GM19099 (cell line): Measurements from ENCODE around the gene MYO15A.

Experiments
- POLR2A ChIP-seq: IDR thresholded peaks from 3 replicates; pipeline ENCODE4 v1.6.1; 2011; ENCODE audit warnings: low read depth; ENCODE audit not compliant: insufficient read length; ENCODE audit errors: extremely low read depth

Gene MYO15A

GRCh38 chr17:18156171-18156975, 47.8 kb downstream of the MYO15A start:
- no peak for TF ChIP-seq POLR2A

- TF ChIP-seq POLR2A = no peak
Measured at GRCh38 chr17:18156976-18157280, 48.4 kb downstream of the MYO15A start.

DNA sequence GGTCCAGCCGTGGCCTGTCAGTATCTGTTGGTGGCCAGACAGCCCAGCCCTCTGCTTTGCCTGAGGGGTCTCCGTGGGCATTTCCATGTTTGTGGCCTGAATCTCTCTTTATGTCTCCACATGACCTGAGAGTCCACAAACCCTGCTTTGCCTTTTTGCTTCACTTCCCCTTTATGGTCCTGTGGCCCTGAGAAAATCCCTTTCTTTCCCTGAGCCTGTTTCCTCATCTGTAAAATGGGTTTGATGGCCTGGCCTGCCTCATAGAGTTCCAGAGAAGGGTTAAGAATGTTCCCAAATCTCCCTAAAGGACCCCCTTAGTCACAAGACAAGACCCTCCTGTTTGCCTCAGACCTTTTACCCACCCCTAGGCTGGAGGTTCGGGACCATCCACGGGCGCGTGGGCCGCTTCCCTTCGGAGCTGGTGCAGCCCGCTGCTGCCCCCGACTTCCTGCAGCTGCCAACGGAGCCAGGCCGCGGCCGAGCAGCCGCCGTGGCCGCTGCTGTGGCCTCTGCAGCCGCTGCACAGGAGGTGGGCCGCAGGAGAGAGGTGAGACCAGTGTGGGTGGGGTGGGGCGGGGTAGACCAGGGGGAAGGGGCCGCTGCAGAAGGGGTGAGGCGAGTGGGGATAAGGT, 48.9 kb downstream of the MYO15A start:
- no peak for TF ChIP-seq POLR2A

GRCh38 chr17:18158022-18158600, 49.6 kb downstream of the MYO15A start:
- peak; percentile 52 for TF ChIP-seq POLR2A

- TF ChIP-seq POLR2A = no peak
Measured at GRCh38 chr17:18159551-18160120, 51.1 kb downstream of the MYO15A start.

DNA sequence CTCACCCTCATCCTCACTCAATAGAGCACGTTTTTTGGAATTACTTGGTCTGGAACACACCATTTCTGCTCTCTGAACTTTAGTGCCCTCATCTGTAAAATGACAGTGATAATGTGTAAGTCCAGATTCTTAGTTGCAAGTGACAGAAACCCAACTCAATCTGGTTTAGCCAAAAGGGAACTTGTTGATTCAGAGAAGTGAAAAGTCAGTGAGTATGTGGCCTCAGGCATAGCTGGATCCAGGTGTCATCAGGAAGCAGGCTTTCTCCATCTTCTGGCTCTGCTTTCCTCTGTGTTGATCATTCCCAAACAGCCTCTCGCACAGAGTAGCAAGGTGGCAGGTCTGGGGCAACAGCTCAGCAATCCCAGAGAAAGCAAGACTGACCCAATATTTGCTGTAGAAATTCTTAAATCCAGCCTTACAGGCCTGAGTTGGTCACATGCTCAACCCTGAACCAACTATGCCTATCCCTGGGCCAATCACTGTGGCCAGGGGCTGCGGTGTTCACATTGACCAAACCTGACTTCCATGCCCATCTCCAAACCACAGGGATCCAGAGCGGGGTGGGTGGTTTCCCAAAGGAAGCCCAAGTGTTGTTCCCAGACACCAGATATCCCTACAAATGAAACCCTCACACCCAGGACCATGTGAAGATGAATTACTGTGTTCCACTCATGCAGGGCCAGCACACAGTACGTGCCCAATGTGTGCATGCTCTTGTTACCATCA, 51.7 kb downstream of the MYO15A start:
- no peak for TF ChIP-seq POLR2A

- TF ChIP-seq POLR2A = no peak
Measured at GRCh38 chr17:18161207-18162145, 52.9 kb downstream of the MYO15A start.

- no peak for TF ChIP-seq POLR2A
Measured at GRCh38 chr17:18163547-18163946, 55.0 kb downstream of the MYO15A start.

- no peak for TF ChIP-seq POLR2A
Measured at GRCh38 chr17:18166894-18167293, 58.3 kb downstream of the MYO15A start.

DNA sequence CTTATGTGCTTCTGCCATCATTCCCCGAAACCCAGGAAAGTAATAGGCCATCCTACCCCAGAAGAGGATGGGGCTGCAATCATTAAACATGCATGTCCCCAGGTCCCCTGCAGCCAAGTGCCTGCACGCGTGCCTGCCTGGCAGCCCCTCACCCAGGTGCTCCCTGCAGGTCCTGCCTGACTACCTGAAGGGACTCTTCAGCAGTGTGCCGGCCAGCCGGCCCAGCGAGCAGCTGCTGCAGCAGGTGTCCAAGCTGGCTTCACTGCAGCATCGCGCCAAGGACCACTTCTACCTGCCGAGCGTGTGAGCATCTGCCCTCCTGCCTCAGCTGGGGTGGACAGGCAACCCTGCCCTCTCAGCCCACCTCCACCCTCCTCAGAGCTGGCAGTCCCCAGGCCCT, 58.9 kb downstream of the MYO15A start:
- no peak for TF ChIP-seq POLR2A

DNA sequence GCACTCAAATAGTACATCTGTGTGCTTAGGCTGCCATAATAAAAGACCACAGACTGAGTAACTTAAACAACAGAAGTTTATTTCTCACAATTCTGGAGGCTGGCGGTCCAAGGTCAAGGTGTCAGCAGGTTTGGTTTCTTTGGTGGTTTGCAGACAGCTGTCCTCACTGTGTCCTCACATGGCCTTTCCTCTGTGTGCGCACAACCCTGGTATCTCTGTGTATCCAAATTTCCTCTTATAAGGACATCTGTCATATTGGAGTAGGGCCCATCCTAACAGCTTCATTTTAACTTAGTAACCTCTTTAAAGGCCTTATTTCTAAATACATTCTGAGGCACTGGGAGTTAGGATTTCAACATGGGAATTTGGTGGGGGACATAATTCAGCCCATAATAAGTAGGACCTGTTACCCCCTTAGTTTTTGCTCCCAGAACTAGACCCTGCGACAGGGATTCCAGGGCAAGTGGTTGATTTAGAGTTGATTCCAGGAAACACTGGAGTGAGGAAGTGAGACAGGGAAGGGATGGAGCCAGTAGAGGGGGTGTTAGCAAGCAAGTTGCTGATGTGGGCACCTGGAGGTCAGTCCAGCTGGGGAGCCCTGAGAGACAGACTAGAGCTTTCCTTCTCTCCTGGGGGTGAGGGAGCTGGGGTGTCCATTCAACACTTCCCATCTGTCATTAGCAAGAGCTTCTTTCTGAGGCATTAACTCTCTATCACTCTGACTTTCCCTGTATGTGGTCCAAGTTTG, 64.1 kb downstream of the MYO15A start:
- no peak for TF ChIP-seq POLR2A

DNA sequence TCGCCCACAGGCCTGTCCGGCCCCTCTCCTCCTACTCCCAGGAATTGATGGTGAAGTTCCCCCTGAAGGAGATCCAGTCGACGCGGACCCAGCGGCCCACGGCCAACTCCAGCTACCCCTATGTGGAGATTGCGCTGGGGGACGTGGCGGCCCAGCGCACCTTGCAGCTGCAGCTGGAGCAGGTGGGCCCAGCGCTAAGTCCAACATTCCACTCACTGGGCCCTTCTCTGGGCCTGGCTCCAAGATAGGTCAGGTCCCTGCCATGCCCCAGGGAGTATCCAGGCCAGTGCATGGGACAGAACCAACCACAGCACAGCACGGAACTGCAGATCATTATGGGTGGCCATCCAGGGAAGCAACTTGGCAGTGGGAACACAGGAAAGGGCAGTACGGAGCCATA, 65.2 kb downstream of the MYO15A start:
- TF ChIP-seq POLR2A = no peak

DNA sequence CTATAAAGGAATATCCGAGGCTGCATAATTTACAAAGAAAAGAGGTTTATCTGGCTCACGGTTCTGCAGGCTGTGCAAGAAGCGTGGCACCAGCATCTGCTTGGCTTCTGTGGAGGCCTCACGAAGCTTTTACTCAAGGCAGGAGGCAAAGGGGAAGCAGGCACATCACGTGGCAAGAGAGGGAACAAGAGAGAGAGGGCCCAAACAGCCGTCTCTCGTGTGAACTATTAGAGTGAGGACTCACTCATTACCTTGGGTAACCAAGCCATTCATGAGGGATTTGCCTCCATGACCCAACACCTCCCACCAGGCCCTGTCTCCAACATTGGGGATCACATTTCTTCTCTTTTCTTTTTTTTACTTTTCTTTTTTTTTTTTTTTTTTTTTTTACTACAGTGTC, 67.6 kb downstream of the MYO15A start:
- TF ChIP-seq POLR2A = no peak
